ENCODE measurements around the gene GSTA5.
"Not testable (repeated sequence)": the region's sequence is repeated elsewhere in the genome, so short reads cannot be mapped to it uniquely, and the experiment has no call there.

The GSTA5 gene

DNA sequence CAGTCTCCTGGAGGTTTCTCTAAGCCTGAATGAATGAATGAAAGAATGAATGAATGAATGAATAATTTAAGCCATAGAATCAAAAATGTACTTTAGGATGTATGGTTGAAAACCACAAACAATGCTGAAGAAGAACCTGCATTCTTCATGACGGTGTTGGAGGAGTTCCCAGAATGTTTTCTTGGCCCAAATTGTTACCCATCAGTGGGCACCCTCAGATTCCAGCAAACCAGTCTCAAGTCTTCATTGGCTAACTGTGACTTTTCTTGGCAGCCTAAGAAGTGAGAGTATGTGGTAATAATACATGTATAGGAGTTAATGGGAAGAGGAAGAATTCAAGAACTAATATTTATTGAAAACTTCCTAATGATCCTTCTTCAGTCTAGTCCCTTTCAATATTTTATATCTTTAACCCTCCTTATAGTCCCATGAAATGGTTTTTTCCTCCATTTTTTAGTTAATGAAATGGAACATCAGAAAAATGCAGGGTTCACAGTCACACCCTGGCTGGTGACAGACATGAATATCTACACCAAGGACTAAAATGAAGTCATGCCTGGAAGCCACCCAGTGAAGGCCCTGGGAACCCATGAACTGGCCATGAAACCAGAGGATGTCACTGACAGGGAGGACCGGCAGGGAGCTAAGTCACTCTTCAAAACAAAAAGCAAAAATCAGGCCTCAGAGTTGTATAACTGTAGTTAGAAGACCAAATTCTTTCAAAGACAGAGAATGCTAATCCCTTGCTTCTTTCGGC lies 29.9 kb upstream of the GSTA5 start:
- H3K36me3 ChIP-seq (ENCODE audit: insufficient read depth, low read length); H3K4me3 ChIP-seq (ENCODE audit: low read depth in 1 of 2, low read length in 2 of 2); H3K9me3 ChIP-seq (ENCODE audit: low read length); H3K4me1 ChIP-seq (ENCODE audit: insufficient read depth, low read length); H3K27me3 ChIP-seq (ENCODE audit: control insufficient read depth in 1 of 2, insufficient read depth in 2 of 2, low read length in 2 of 2); H3K9ac ChIP-seq (ENCODE audit: low read length); H3K27ac ChIP-seq (ENCODE audit: low read depth, low read length): not testable (repeated sequence)

GRCh38 chr6:52868899-52869298 lies 28.3 kb upstream of the GSTA5 start:
- H3K4me3 ChIP-seq (ENCODE audit: low read depth in 1 of 2, low read length in 2 of 2); H3K27ac ChIP-seq (ENCODE audit: low read depth, low read length); H3K36me3 ChIP-seq (ENCODE audit: insufficient read depth, low read length); H3K4me1 ChIP-seq (ENCODE audit: insufficient read depth, low read length); H3K27me3 ChIP-seq (ENCODE audit: control insufficient read depth in 1 of 2, insufficient read depth in 2 of 2, low read length in 2 of 2); H3K9me3 ChIP-seq (ENCODE audit: low read length); H3K9ac ChIP-seq (ENCODE audit: low read length): not testable (repeated sequence)

- Histone ChIP-seq H3K27ac (ENCODE audit: low read depth, low read length) (no peak overlapping the region), H3K4me1 (ENCODE audit: insufficient read depth, low read length) (no peaks in the 10 kb centered on the region), H3K27me3 (ENCODE audit: control insufficient read depth in 1 of 2, insufficient read depth in 2 of 2, low read length in 2 of 2) (no peaks in the 10 kb centered on the region), H3K9ac (ENCODE audit: low read length) (no peak overlapping the region), H3K36me3 (ENCODE audit: insufficient read depth, low read length) (no peaks in the 10 kb centered on the region), H3K9me3 (ENCODE audit: low read length) (no peaks in the 10 kb centered on the region), H3K4me3 (ENCODE audit: low read depth in 1 of 2, low read length in 2 of 2) (no peak overlapping the region)
Measured at GRCh38 chr6:52868240-52868639, 27.6 kb upstream of the GSTA5 start.

GRCh38 chr6:52861151-52861550 lies 20.5 kb upstream of the GSTA5 start:
- not testable (repeated sequence) for H3K27me3 ChIP-seq (ENCODE audit: control insufficient read depth in 1 of 2, insufficient read depth in 2 of 2, low read length in 2 of 2); H3K9ac ChIP-seq (ENCODE audit: low read length); H3K4me1 ChIP-seq (ENCODE audit: insufficient read depth, low read length); H3K27ac ChIP-seq (ENCODE audit: low read depth, low read length); H3K4me3 ChIP-seq (ENCODE audit: low read depth in 1 of 2, low read length in 2 of 2); H3K9me3 ChIP-seq (ENCODE audit: low read length); H3K36me3 ChIP-seq (ENCODE audit: insufficient read depth, low read length)

DNA sequence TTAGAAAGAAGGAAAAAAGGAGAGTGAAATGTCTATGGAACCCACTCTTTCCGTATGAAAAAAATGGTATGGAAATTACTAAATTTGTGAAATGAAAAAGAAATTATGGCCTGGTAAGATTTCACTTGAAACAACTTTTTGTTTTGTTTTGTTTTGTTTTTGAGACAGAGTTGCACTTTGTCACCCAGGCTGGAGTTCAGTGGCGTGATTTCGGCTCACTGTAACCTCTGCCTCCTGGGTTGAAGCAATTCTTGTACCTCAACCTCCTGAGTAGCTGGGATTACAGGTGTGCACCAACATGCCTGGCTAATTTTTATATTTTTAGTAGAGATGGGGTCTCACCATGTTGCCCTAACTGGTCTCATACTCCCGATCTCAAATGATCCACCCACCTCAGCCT lies 17.8 kb upstream of the GSTA5 start:
- Histone ChIP-seq H3K36me3 (ENCODE audit: insufficient read depth, low read length) (no peaks in the 10 kb centered on the region), H3K4me1 (ENCODE audit: insufficient read depth, low read length) (no peaks in the 10 kb centered on the region), H3K27me3 (ENCODE audit: control insufficient read depth in 1 of 2, insufficient read depth in 2 of 2, low read length in 2 of 2) (no peaks in the 10 kb centered on the region), H3K9me3 (ENCODE audit: low read length) (no peaks in the 10 kb centered on the region), H3K4me3 (ENCODE audit: low read depth in 1 of 2, low read length in 2 of 2) (no peak overlapping the region), H3K27ac (ENCODE audit: low read depth, low read length) (no peak overlapping the region), H3K9ac (ENCODE audit: low read length) (no peak overlapping the region)

GRCh38 chr6:52856137-52856536 lies 15.5 kb upstream of the GSTA5 start:
- H3K36me3 ChIP-seq (ENCODE audit: insufficient read depth, low read length); H3K9me3 ChIP-seq (ENCODE audit: low read length); H3K4me3 ChIP-seq (ENCODE audit: low read depth in 1 of 2, low read length in 2 of 2); H3K27me3 ChIP-seq (ENCODE audit: control insufficient read depth in 1 of 2, insufficient read depth in 2 of 2, low read length in 2 of 2); H3K27ac ChIP-seq (ENCODE audit: low read depth, low read length); H3K4me1 ChIP-seq (ENCODE audit: insufficient read depth, low read length); H3K9ac ChIP-seq (ENCODE audit: low read length): not testable (repeated sequence)

DNA sequence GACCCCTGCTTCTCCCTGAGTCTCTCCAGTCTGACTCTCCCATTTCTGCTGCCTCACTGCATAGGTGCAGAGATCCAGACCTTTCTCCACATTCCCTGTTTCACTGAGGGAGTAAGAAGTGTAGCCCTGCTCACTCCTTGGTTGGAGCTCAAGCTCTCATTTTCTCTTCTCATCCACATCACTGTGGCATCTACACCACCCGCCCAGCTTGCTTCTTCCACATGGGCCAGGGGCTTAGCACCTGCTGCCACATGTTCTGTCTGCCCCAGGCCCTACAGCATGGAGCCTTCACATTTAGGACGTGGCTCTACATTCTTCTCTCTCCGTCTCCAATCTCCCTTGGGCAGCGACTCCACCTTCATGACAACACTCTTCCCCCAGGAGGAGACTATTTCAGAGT lies 8.5 kb upstream of the GSTA5 start:
- Histone ChIP-seq H3K9me3 (ENCODE audit: low read length) (no peaks in the 10 kb centered on the region), H3K9ac (ENCODE audit: low read length) (no peak overlapping the region), H3K27me3 (ENCODE audit: control insufficient read depth in 1 of 2, insufficient read depth in 2 of 2, low read length in 2 of 2) (no peaks in the 10 kb centered on the region), H3K36me3 (ENCODE audit: insufficient read depth, low read length) (no peaks in the 10 kb centered on the region), H3K27ac (ENCODE audit: low read depth, low read length) (no peak overlapping the region), H3K4me3 (ENCODE audit: low read depth in 1 of 2, low read length in 2 of 2) (no peak overlapping the region), H3K4me1 (ENCODE audit: insufficient read depth, low read length) (no peaks in the 10 kb centered on the region)

GRCh38 chr6:52846002-52846401 lies 5.4 kb upstream of the GSTA5 start:
- H3K4me3 ChIP-seq (ENCODE audit: low read depth in 1 of 2, low read length in 2 of 2), result no peak overlapping the region
- no peaks in the 10 kb centered on the region for H3K9me3 ChIP-seq (ENCODE audit: low read length)
- H3K36me3 ChIP-seq (ENCODE audit: insufficient read depth, low read length), result no peaks in the 10 kb centered on the region
- no peaks in the 10 kb centered on the region for H3K4me1 ChIP-seq (ENCODE audit: insufficient read depth, low read length)
- no peak overlapping the region for H3K9ac ChIP-seq (ENCODE audit: low read length)
- no peaks in the 10 kb centered on the region for H3K27me3 ChIP-seq (ENCODE audit: control insufficient read depth in 1 of 2, insufficient read depth in 2 of 2, low read length in 2 of 2)
- H3K27ac ChIP-seq (ENCODE audit: low read depth, low read length), result no peak overlapping the region

GRCh38 chr6:52843605-52844004 lies 3.0 kb upstream of the GSTA5 start:
- H3K4me3 ChIP-seq (ENCODE audit: low read depth in 1 of 2, low read length in 2 of 2), result no peak overlapping the region
- no peaks in the 10 kb centered on the region for H3K27me3 ChIP-seq (ENCODE audit: control insufficient read depth in 1 of 2, insufficient read depth in 2 of 2, low read length in 2 of 2)
- no peaks in the 10 kb centered on the region for H3K9me3 ChIP-seq (ENCODE audit: low read length)
- H3K36me3 ChIP-seq (ENCODE audit: insufficient read depth, low read length), result no peaks in the 10 kb centered on the region
- H3K9ac ChIP-seq (ENCODE audit: low read length), result no peak overlapping the region
- no peaks in the 10 kb centered on the region for H3K4me1 ChIP-seq (ENCODE audit: insufficient read depth, low read length)
- H3K27ac ChIP-seq (ENCODE audit: low read depth, low read length), result no peak overlapping the region

DNA sequence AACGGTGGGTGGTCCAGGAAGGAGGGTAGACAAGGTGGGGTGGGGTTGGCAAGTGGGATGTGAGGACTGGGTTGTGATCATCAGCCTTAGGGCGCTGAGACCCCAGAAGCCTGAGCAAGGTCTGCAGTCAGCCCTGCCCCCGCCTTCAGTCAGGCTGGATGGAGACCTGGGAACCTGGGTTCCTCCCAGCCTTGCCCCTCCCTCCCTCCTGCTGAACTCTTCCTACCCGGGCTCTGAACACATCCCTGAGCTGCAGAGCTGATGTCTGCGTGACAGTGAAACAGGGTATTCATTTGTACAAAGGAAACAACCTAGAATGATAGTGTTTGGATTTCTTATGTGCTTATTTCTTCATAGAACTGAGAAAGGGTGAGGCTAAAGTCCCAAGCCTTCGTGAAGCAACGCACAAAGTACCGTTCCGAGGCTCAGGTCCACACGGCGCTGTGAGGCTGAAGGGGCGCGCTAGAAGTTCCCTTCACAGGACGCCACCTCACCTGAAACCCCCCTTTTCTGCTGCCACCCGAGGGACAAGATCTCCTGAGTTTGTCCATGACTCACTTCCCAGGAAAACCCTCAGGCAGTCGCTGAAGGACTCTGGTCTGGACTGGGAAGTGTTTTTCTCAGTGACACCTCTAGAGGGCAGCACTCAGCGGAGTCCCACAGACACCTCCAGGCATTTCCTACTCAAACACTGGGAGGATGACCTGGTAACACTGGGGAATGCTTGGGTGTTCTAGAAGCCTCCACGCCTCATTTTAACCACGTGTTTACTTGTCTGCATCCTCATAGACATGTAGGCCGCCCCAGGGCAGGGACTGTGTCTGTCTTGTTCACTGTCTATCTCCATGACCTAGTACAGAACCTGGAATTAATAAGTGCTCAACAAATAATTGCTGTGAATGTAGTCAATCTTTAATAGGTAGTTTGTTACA lies 1.2 kb downstream of the GSTA5 start:
- H3K4me1 ChIP-seq (ENCODE audit: insufficient read depth, low read length), result no peaks in the 10 kb centered on the region

GRCh38 chr6:52834481-52834880 lies 6.1 kb downstream of the GSTA5 start:
- H3K9ac ChIP-seq (ENCODE audit: low read length), result no peak overlapping the region
- H3K4me3 ChIP-seq (ENCODE audit: low read depth in 1 of 2, low read length in 2 of 2), result no peak overlapping the region
- no peaks in the 10 kb centered on the region for H3K27me3 ChIP-seq (ENCODE audit: control insufficient read depth in 1 of 2, insufficient read depth in 2 of 2, low read length in 2 of 2)
- no peaks in the 10 kb centered on the region for H3K36me3 ChIP-seq (ENCODE audit: insufficient read depth, low read length)
- no peaks in the 10 kb centered on the region for H3K9me3 ChIP-seq (ENCODE audit: low read length)
- no peak overlapping the region for H3K27ac ChIP-seq (ENCODE audit: low read depth, low read length)
- H3K4me1 ChIP-seq (ENCODE audit: insufficient read depth, low read length), result no peaks in the 10 kb centered on the region

More for the DNA sequence above, 1.2 kb downstream of the GSTA5 start:
- no peak overlapping the region for H3K4me3 ChIP-seq (ENCODE audit: low read depth in 1 of 2, low read length in 2 of 2)
- H3K36me3 ChIP-seq (ENCODE audit: insufficient read depth, low read length), result no peaks in the 10 kb centered on the region
- no peak overlapping the region for H3K9ac ChIP-seq (ENCODE audit: low read length)
- no peak overlapping the region for H3K27ac ChIP-seq (ENCODE audit: low read depth, low read length)
- H3K9me3 ChIP-seq (ENCODE audit: low read length), result no peaks in the 10 kb centered on the region
- no peaks in the 10 kb centered on the region for H3K27me3 ChIP-seq (ENCODE audit: control insufficient read depth in 1 of 2, insufficient read depth in 2 of 2, low read length in 2 of 2)

Measured in muscle layer of colon (tissue), 2 donors.